ENCODE results near the gene SERGEF.

DNA sequence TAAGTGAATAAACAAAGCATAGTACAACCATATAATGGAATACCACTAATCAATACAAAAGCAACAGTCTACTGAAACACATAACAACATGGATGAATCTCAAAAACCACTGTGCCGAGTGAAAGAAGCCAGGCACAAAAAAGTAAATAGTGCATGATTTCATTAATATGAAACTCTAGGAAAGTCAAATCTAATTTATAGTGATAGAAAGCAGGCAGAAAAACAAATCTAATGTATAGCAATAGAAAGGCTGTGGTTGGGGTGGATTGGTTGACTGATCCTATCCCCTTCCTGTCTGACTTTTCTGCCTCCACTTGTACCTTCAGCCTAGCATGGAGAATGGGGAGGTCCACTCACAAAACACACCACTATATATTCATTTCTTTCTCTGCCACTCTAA lies 115.4 kb downstream of the SERGEF start:
- TF ChIP-seq, protein P1, sequence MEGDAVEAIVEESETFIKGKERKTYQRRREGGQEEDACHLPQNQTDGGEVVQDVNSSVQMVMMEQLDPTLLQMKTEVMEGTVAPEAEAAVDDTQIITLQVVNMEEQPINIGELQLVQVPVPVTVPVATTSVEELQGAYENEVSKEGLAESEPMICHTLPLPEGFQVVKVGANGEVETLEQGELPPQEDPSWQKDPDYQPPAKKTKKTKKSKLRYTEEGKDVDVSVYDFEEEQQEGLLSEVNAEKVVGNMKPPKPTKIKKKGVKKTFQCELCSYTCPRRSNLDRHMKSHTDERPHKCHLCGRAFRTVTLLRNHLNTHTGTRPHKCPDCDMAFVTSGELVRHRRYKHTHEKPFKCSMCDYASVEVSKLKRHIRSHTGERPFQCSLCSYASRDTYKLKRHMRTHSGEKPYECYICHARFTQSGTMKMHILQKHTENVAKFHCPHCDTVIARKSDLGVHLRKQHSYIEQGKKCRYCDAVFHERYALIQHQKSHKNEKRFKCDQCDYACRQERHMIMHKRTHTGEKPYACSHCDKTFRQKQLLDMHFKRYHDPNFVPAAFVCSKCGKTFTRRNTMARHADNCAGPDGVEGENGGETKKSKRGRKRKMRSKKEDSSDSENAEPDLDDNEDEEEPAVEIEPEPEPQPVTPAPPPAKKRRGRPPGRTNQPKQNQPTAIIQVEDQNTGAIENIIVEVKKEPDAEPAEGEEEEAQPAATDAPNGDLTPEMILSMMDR (IDR thresholded peaks at IDR 0.05), result no peak
- TF ChIP-seq POLR2A (IDR thresholded peaks at IDR 0.05), result no peak
